WTC11 (cell line): ENCODE results near the gene TACSTD2. TPM values are rescaled to one million over a fixed set of nuclear protein-coding genes. Genes with fewer than 3 reads are reported as not detected.

ENCODE experiments used
- ATAC-seq: fragments of 200-7000 bp; cut with Tn5 transposase; 2 replicates; pipeline ENCODE4 v1.10.0; 2021; ENCODE audit warnings: mild to moderate bottlenecking, moderate library complexity
- CTCF ChIA-PET: fragments of 300-600 bp; sonication (Branson Sonifier 250); formaldehyde crosslinking; loops from one replicate; lab custom pipeline; 2021; ENCODE audit warnings: antibody characterized with exemption; lab: Charles Lee
- POLR2A ChIA-PET: fragments of 350-600 bp; sonication (Branson Sonifier 250); formaldehyde crosslinking; loops from one replicate; lab custom pipeline; 2021; ENCODE audit warnings: antibody characterized with exemption; lab: Charles Lee
- DNase-seq: peaks from one replicate; pipeline ENCODE4 v3.0.0; 2021; ENCODE audit warnings: low spot score
- H3K27ac Mint-ChIP-seq: 2 replicates; pipeline ENCODE4 v1.8.0; 2021; ENCODE audit warnings: mixed read lengths
- H3K27me3 Mint-ChIP-seq: 2 replicates; pipeline ENCODE4 v1.8.0; 2021; ENCODE audit warnings: low read depth, mild to moderate bottlenecking, moderate library complexity, mixed read lengths
- H3K36me3 Mint-ChIP-seq: 2 replicates; pipeline ENCODE4 v1.8.0; 2021; ENCODE audit warnings: mixed read lengths
- H3K4me1 Mint-ChIP-seq: 2 replicates; pipeline ENCODE4 v1.8.0; 2022; ENCODE audit warnings: mixed read lengths
- H3K4me3 Mint-ChIP-seq: 2 replicates; pipeline ENCODE4 v1.8.0; 2021; ENCODE audit warnings: mild to moderate bottlenecking, moderate library complexity, mixed read lengths
- H3K9me3 Mint-ChIP-seq: 2 replicates; pipeline ENCODE4 v1.8.0; 2021; ENCODE audit warnings: mixed read lengths
- ATF2 ChIP-seq: sonication (generic); formaldehyde crosslinking; IDR thresholded peaks from 2 replicates; pipeline ENCODE4 v1.8.1; 2022; ENCODE audit warnings: low read depth, missing genetic modification reagents, borderline replicate concordance
- CBFB ChIP-seq: sonication (generic); formaldehyde crosslinking; IDR thresholded peaks from 2 replicates; pipeline ENCODE4 v1.8.1; 2022; ENCODE audit warnings: mild to moderate bottlenecking, low read depth, missing genetic modification reagents
- CREB1 ChIP-seq: sonication (generic); formaldehyde crosslinking; IDR thresholded peaks from 2 replicates; pipeline ENCODE4 v1.8.0; 2023; ENCODE audit warnings: mild to moderate bottlenecking, missing genetic modification reagents
- ETV6 ChIP-seq: sonication (generic); formaldehyde crosslinking; IDR thresholded peaks from 2 replicates; pipeline ENCODE4 v1.8.1; 2022; ENCODE audit warnings: mild to moderate bottlenecking, missing genetic modification reagents
- FOXK1 ChIP-seq: sonication (generic); formaldehyde crosslinking; IDR thresholded peaks from 2 replicates; pipeline ENCODE4 v1.8.0; 2022; ENCODE audit warnings: mild to moderate bottlenecking, moderate library complexity, missing genetic modification reagents
- GABPB1 ChIP-seq: sonication (generic); formaldehyde crosslinking; IDR thresholded peaks from 2 replicates; pipeline ENCODE4 v1.8.1; 2023; ENCODE audit warnings: mild to moderate bottlenecking, missing genetic modification reagents
- KAT7 ChIP-seq: sonication (generic); formaldehyde crosslinking; IDR thresholded peaks from 2 replicates; pipeline ENCODE4 v1.8.1; 2023; ENCODE audit warnings: missing genetic modification reagents, mild to moderate bottlenecking, borderline replicate concordance
- NFE2L1 ChIP-seq: sonication (generic); formaldehyde crosslinking; IDR thresholded peaks from 2 replicates; pipeline ENCODE4 v1.8.1; 2023; ENCODE audit warnings: missing genetic modification reagents
- PREB ChIP-seq: sonication (generic); formaldehyde crosslinking; IDR thresholded peaks from 2 replicates; pipeline ENCODE4 v1.8.1; 2022; ENCODE audit warnings: mild to moderate bottlenecking, missing genetic modification reagents, moderate library complexity, borderline replicate concordance
- SP1 ChIP-seq: sonication (generic); formaldehyde crosslinking; conservative IDR thresholded peaks from 2 replicates; pipeline ENCODE4 v1.8.1; 2022; ENCODE audit warnings: missing genetic modification reagents
- TEAD1 ChIP-seq: sonication (generic); formaldehyde crosslinking; IDR thresholded peaks from 2 replicates; pipeline ENCODE4 v1.8.0; 2022; ENCODE audit warnings: mild to moderate bottlenecking, missing genetic modification reagents
- USF2 ChIP-seq: sonication (generic); formaldehyde crosslinking; IDR thresholded peaks from 2 replicates; pipeline ENCODE4 v1.8.1; 2023; ENCODE audit warnings: mild to moderate bottlenecking, missing genetic modification reagents, moderate library complexity
- ZNF121 ChIP-seq: sonication (generic); formaldehyde crosslinking; IDR thresholded peaks from 2 replicates; pipeline ENCODE4 v1.8.0; 2023; ENCODE audit warnings: missing genetic modification reagents
- ZNF138 ChIP-seq: sonication (generic); formaldehyde crosslinking; conservative IDR thresholded peaks from 2 replicates; pipeline ENCODE4 v1.8.1; 2022; ENCODE audit warnings: mild to moderate bottlenecking, moderate library complexity, missing genetic modification reagents
- ZNF219 ChIP-seq: sonication (generic); formaldehyde crosslinking; IDR thresholded peaks from 2 replicates; pipeline ENCODE4 v1.8.0; 2023; ENCODE audit warnings: missing genetic modification reagents, mild to moderate bottlenecking, borderline replicate concordance
- ZNF263 ChIP-seq: sonication (generic); formaldehyde crosslinking; IDR thresholded peaks from 2 replicates; pipeline ENCODE4 v1.8.1; 2022; ENCODE audit warnings: low read depth, mild to moderate bottlenecking, moderate library complexity, missing genetic modification reagents
- ZNF317 ChIP-seq: sonication (generic); formaldehyde crosslinking; IDR thresholded peaks from 2 replicates; pipeline ENCODE4 v1.8.1; 2023; ENCODE audit warnings: low read depth, mild to moderate bottlenecking, moderate library complexity, missing genetic modification reagents, borderline replicate concordance
- ZNF396 ChIP-seq: fragments of 250-450 bp; sonication (Bioruptor Pico); IDR thresholded peaks from 2 replicates; pipeline ENCODE4 v1.8.0; 2021; ENCODE audit warnings: mild to moderate bottlenecking, moderate library complexity, borderline replicate concordance
- total RNA-seq: library from RNA; stranded (reverse); gene quantifications from 3 replicates; pipeline ENCODE4 v1.2.3, GENCODE V29; 2021
- TF ChIP-seq, protein P1 (sequence below): sonication (generic); formaldehyde crosslinking; IDR thresholded peaks from 2 replicates; pipeline ENCODE4 v1.8.1; 2022; ENCODE audit warnings: low read depth, mild to moderate bottlenecking, moderate library complexity, missing genetic modification reagents, borderline replicate concordance
- TF ChIP-seq, protein P2 (sequence below): sonication (generic); formaldehyde crosslinking; IDR thresholded peaks from 2 replicates; pipeline ENCODE4 v1.8.0; 2023; ENCODE audit warnings: mild to moderate bottlenecking, missing genetic modification reagents
- TF ChIP-seq, protein P3 (sequence below): fragments of 250-450 bp; sonication (Bioruptor Pico); IDR thresholded peaks from 2 replicates; pipeline ENCODE4 v1.9.0; 2021; ENCODE audit warnings: mild to moderate bottlenecking
- TF ChIP-seq, protein P4 (sequence below): fragments of 250-450 bp; sonication (Bioruptor Pico); IDR thresholded peaks from 2 replicates; pipeline ENCODE4 v1.8.0; 2021; ENCODE audit warnings: mild to moderate bottlenecking
- TF ChIP-seq, protein P5 (sequence below): sonication (generic); formaldehyde crosslinking; IDR thresholded peaks from 2 replicates; pipeline ENCODE4 v1.8.1; 2023; ENCODE audit warnings: mild to moderate bottlenecking, moderate library complexity, missing genetic modification reagents

Gene TACSTD2
- total RNA-seq, 1 experiment from 2014 or later: 0.50 TPM

- peaks cover 23% of the 10 kb centered on the region for H3K27me3 Mint-ChIP-seq
- POLR2A ChIA-PET: no interaction called here
- no peak for ATAC-seq
- no peak for DNase-seq
- no peak overlapping the region for H3K4me3 Mint-ChIP-seq
- no peaks in the 10 kb centered on the region for H3K4me1 Mint-ChIP-seq
- CTCF ChIA-PET: no interaction called here
- no peak overlapping the region for H3K27ac Mint-ChIP-seq
- H3K9me3 Mint-ChIP-seq: no peaks in the 10 kb centered on the region
- TF ChIP-seq ZNF263 (CRISPR knock-in tag): no peak
- TF ChIP-seq, protein P1, sequence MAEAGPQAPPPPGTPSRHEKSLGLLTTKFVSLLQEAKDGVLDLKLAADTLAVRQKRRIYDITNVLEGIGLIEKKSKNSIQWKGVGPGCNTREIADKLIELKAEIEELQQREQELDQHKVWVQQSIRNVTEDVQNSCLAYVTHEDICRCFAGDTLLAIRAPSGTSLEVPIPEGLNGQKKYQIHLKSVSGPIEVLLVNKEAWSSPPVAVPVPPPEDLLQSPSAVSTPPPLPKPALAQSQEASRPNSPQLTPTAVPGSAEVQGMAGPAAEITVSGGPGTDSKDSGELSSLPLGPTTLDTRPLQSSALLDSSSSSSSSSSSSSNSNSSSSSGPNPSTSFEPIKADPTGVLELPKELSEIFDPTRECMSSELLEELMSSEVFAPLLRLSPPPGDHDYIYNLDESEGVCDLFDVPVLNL (CRISPR knock-in tag): no peak
- no peak for TF ChIP-seq CREB1
- no peak for TF ChIP-seq FOXK1 (CRISPR knock-in tag)
- TF ChIP-seq SP1 (CRISPR knock-in tag): no peak
- no peak for TF ChIP-seq ZNF121 (CRISPR knock-in tag)
- TF ChIP-seq, protein P2, sequence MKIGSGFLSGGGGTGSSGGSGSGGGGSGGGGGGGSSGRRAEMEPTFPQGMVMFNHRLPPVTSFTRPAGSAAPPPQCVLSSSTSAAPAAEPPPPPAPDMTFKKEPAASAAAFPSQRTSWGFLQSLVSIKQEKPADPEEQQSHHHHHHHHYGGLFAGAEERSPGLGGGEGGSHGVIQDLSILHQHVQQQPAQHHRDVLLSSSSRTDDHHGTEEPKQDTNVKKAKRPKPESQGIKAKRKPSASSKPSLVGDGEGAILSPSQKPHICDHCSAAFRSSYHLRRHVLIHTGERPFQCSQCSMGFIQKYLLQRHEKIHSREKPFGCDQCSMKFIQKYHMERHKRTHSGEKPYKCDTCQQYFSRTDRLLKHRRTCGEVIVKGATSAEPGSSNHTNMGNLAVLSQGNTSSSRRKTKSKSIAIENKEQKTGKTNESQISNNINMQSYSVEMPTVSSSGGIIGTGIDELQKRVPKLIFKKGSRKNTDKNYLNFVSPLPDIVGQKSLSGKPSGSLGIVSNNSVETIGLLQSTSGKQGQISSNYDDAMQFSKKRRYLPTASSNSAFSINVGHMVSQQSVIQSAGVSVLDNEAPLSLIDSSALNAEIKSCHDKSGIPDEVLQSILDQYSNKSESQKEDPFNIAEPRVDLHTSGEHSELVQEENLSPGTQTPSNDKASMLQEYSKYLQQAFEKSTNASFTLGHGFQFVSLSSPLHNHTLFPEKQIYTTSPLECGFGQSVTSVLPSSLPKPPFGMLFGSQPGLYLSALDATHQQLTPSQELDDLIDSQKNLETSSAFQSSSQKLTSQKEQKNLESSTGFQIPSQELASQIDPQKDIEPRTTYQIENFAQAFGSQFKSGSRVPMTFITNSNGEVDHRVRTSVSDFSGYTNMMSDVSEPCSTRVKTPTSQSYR: no peak
- no peak for TF ChIP-seq NFE2L1 (CRISPR knock-in tag)
- no peak for TF ChIP-seq KAT7 (CRISPR knock-in tag)
- TF ChIP-seq ZNF219 (CRISPR knock-in tag): no peak
- TF ChIP-seq ATF2: no peak
- TF ChIP-seq, protein P3, sequence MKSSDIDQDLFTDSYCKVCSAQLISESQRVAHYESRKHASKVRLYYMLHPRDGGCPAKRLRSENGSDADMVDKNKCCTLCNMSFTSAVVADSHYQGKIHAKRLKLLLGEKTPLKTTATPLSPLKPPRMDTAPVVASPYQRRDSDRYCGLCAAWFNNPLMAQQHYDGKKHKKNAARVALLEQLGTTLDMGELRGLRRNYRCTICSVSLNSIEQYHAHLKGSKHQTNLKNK: no peak
- no peak for TF ChIP-seq ZNF396 (CRISPR knock-in tag)
- TF ChIP-seq ZNF138 (CRISPR knock-in tag): no peak
- H3K36me3 Mint-ChIP-seq: no peaks in the 10 kb centered on the region
Measured at GRCh38 chr1:58584082-58584895, 7.2 kb upstream of the TACSTD2 start.

DNA sequence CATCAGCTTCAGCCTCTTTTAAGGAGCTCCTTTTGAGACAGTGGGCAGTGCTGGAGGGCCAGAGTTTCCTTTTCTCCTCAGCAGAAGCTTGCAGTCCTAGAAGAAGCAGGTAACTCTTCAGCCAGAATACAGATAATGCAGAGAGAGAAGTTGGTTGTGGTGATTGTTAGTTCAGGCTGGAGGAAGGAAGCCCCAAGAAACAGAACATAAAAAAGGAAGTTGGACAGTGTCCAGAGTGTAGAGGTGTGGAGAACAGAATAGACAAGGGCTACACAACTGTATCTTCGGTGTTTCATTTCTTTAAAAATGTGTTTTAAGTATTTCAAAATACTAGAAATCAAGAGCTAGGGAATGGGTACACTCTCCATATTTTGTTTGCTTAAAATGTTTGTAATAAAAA lies 6.4 kb upstream of the TACSTD2 start:
- H3K27ac Mint-ChIP-seq: no peak overlapping the region
- H3K4me3 Mint-ChIP-seq: no peak overlapping the region
- ChIA-PET POLR2A (no interaction called here), CTCF (no interaction called here)
- no peak for ATAC-seq
- no peaks in the 10 kb centered on the region for H3K36me3 Mint-ChIP-seq
- H3K9me3 Mint-ChIP-seq: no peaks in the 10 kb centered on the region
- no peaks in the 10 kb centered on the region for H3K4me1 Mint-ChIP-seq
- peaks cover 31% of the 10 kb centered on the region for H3K27me3 Mint-ChIP-seq
- no peak for DNase-seq
- no peak for TF ChIP-seq CBFB (CRISPR knock-in tag)
- TF ChIP-seq, protein P4, sequence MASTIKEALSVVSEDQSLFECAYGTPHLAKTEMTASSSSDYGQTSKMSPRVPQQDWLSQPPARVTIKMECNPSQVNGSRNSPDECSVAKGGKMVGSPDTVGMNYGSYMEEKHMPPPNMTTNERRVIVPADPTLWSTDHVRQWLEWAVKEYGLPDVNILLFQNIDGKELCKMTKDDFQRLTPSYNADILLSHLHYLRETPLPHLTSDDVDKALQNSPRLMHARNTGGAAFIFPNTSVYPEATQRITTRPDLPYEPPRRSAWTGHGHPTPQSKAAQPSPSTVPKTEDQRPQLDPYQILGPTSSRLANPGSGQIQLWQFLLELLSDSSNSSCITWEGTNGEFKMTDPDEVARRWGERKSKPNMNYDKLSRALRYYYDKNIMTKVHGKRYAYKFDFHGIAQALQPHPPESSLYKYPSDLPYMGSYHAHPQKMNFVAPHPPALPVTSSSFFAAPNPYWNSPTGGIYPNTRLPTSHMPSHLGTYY (CRISPR knock-in tag): no peak
- TF ChIP-seq ZNF317 (CRISPR knock-in tag): no peak
- TF ChIP-seq TEAD1 (CRISPR knock-in tag): no peak
- no peak for TF ChIP-seq GABPB1 (CRISPR knock-in tag)
- TF ChIP-seq, protein P5, sequence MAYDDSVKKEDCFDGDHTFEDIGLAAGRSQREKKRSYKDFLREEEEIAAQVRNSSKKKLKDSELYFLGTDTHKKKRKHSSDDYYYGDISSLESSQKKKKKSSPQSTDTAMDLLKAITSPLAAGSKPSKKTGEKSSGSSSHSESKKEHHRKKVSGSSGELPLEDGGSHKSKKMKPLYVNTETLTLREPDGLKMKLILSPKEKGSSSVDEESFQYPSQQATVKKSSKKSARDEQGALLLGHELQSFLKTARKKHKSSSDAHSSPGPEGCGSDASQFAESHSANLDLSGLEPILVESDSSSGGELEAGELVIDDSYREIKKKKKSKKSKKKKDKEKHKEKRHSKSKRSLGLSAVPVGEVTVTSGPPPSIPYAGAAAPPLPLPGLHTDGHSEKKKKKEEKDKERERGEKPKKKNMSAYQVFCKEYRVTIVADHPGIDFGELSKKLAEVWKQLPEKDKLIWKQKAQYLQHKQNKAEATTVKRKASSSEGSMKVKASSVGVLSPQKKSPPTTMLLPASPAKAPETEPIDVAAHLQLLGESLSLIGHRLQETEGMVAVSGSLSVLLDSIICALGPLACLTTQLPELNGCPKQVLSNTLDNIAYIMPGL (CRISPR knock-in tag): no peak
- no peak for TF ChIP-seq PREB (CRISPR knock-in tag)
- TF ChIP-seq ETV6 (CRISPR knock-in tag): no peak
- TF ChIP-seq ZNF219 (CRISPR knock-in tag): no peak
- TF ChIP-seq USF2: no peak
- TF ChIP-seq SP1 (CRISPR knock-in tag): no peak
